Measurements from ENCODE around the gene PLB1. TPM values are rescaled to one million over a fixed set of nuclear protein-coding genes. Genes with fewer than 3 reads are reported as not detected.

The PLB1 gene
- total RNA-seq, 2 experiments from 2014 or later = not detected

DNA sequence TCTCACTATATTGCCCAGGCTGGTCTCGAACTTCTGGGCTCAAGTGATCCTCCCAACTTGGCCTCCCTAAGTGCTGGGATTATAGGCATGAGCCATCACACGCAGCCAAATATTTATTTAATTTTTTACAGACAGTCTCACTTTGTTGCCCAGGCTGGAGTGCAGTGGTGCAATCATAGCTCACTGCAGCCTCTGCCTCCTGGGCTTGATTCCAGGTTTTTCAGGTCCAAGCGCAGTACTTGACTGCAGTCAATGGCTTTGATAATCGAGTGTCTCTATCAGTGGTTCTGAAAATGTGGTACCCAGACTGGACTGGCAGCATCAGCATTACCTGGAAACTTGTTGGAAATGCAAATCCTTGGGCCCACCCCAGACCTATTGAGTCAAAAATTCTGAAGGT, 63.1 kb downstream of the PLB1 start:
- Histone ChIP-seq H3K4me3 (ENCODE audit: low read depth, low read length, poor library complexity, severe bottlenecking) (no peak overlapping the region), H3K4me1 (ENCODE audit: insufficient read depth, low read length, poor library complexity, severe bottlenecking) (no peaks in the 10 kb centered on the region), H3K36me3 (ENCODE audit: insufficient read depth, low read length) (no peaks in the 10 kb centered on the region), H3K9me2 (ENCODE audit: insufficient read depth, low read length) (no peaks in the 10 kb centered on the region), H3K79me2 (ENCODE audit: insufficient read depth, low read depth, low read length) (no peaks in the 10 kb centered on the region), H4K20me1 (ENCODE audit: insufficient read depth, low read length) (no peaks in the 10 kb centered on the region), H3K9me3 (ENCODE audit: low read length) (no peaks in the 10 kb centered on the region), H3K4me2 (ENCODE audit: low read length) (no peak overlapping the region), H2AFZ (ENCODE audit: low read length) (no peak overlapping the region), H3K27ac (ENCODE audit: low read depth, low read length, poor library complexity, severe bottlenecking) (no peak overlapping the region)
- CTCF ChIA-PET (ENCODE audit: unreplicated experiment) = no interaction called here
- intact Hi-C loops (cut with micrococcal nuclease; ENCODE audit: unreplicated experiment) = no loop called here
- no peak for DNase-seq (ENCODE audit: low spot score)
- TF ChIP-seq, protein P1, sequence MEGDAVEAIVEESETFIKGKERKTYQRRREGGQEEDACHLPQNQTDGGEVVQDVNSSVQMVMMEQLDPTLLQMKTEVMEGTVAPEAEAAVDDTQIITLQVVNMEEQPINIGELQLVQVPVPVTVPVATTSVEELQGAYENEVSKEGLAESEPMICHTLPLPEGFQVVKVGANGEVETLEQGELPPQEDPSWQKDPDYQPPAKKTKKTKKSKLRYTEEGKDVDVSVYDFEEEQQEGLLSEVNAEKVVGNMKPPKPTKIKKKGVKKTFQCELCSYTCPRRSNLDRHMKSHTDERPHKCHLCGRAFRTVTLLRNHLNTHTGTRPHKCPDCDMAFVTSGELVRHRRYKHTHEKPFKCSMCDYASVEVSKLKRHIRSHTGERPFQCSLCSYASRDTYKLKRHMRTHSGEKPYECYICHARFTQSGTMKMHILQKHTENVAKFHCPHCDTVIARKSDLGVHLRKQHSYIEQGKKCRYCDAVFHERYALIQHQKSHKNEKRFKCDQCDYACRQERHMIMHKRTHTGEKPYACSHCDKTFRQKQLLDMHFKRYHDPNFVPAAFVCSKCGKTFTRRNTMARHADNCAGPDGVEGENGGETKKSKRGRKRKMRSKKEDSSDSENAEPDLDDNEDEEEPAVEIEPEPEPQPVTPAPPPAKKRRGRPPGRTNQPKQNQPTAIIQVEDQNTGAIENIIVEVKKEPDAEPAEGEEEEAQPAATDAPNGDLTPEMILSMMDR (conservative IDR thresholded peaks at IDR 0.05; ENCODE audit: low read length) = no peak
- no peak for TF ChIP-seq EZH2phosphoT487 (IDR thresholded peaks at IDR 0.05; ENCODE audit: borderline replicate concordance, low read depth, low read length)
- no TSS peak for BruUV-seq (replicated peaks)
- POLR2A ChIA-PET = no interaction called here

DNA sequence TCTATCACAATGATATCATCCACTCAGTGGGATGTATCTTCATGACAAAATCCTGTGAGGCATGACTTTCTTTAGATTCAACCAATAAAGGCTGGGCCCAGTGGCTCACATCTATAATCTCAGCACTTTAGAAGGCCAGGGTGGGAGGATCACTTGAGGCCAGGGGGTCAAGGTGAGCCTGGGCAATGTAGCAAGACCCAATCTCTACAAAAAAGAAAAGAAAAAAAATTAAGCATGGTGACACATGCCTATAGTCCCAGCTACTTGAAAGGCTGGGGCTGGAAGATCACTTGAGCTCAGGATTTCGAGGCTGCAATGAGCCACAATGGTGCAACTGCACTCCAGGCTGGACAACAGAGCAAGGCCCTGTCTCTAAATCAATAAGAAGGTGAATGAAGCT, 68.0 kb downstream of the PLB1 start:
- CTCF ChIA-PET (ENCODE audit: unreplicated experiment) = no interaction called here
- BruUV-seq (replicated peaks) = no TSS peak
- POLR2A ChIA-PET = no interaction called here

GRCh38 chr2:28564346-28564745, 68.5 kb downstream of the PLB1 start:
- TF ChIP-seq, protein P1 (conservative IDR thresholded peaks at IDR 0.05; ENCODE audit: low read length) = no peak
- no peak for TF ChIP-seq EZH2phosphoT487 (IDR thresholded peaks at IDR 0.05; ENCODE audit: borderline replicate concordance, low read depth, low read length)
- CTCF ChIA-PET (ENCODE audit: unreplicated experiment) = no interaction called here
- no peak overlapping the region for H2AFZ ChIP-seq (ENCODE audit: low read length)
- H3K27ac ChIP-seq (ENCODE audit: low read depth, low read length, poor library complexity, severe bottlenecking) = no peak overlapping the region
- H3K4me1 ChIP-seq (ENCODE audit: insufficient read depth, low read length, poor library complexity, severe bottlenecking) = peaks cover 7% of the 10 kb centered on the region
- H3K36me3 ChIP-seq (ENCODE audit: insufficient read depth, low read length) = no peaks in the 10 kb centered on the region
- H3K4me2 ChIP-seq (ENCODE audit: low read length) = no peak overlapping the region
- POLR2A ChIA-PET = interaction anchor here (0.6 kb wide), 1 partner anchor 285 kb away, joined by 3 read pairs; no protein-coding TSS in a partner anchor
- no peaks in the 10 kb centered on the region for H3K9me2 ChIP-seq (ENCODE audit: insufficient read depth, low read length)
- H3K4me3 ChIP-seq (ENCODE audit: low read depth, low read length, poor library complexity, severe bottlenecking) = no peak overlapping the region
- H3K79me2 ChIP-seq (ENCODE audit: insufficient read depth, low read depth, low read length) = no peaks in the 10 kb centered on the region
- no TSS peak for BruUV-seq (replicated peaks)
- H4K20me1 ChIP-seq (ENCODE audit: insufficient read depth, low read length) = no peaks in the 10 kb centered on the region
- H3K9me3 ChIP-seq (ENCODE audit: low read length) = no peaks in the 10 kb centered on the region
- no peak for DNase-seq (ENCODE audit: low spot score)
- intact Hi-C loops (cut with micrococcal nuclease; ENCODE audit: unreplicated experiment) = no loop called here

More for the DNA sequence above, 68.0 kb downstream of the PLB1 start:
- H3K9me3 ChIP-seq (ENCODE audit: low read length) = no peaks in the 10 kb centered on the region
- H3K4me1 ChIP-seq (ENCODE audit: insufficient read depth, low read length, poor library complexity, severe bottlenecking) = peaks cover 7% of the 10 kb centered on the region
- H3K4me3 ChIP-seq (ENCODE audit: low read depth, low read length, poor library complexity, severe bottlenecking) = no peak overlapping the region
- no peak overlapping the region for H3K27ac ChIP-seq (ENCODE audit: low read depth, low read length, poor library complexity, severe bottlenecking)
- H3K36me3 ChIP-seq (ENCODE audit: insufficient read depth, low read length) = no peaks in the 10 kb centered on the region
- H4K20me1 ChIP-seq (ENCODE audit: insufficient read depth, low read length) = no peaks in the 10 kb centered on the region
- H3K4me2 ChIP-seq (ENCODE audit: low read length) = no peak overlapping the region
- no peak for DNase-seq (ENCODE audit: low spot score)
- H3K9me2 ChIP-seq (ENCODE audit: insufficient read depth, low read length) = no peaks in the 10 kb centered on the region
- TF ChIP-seq, protein P1 (conservative IDR thresholded peaks at IDR 0.05; ENCODE audit: low read length) = no peak
- TF ChIP-seq EZH2phosphoT487 (IDR thresholded peaks at IDR 0.05; ENCODE audit: borderline replicate concordance, low read depth, low read length) = no peak
- intact Hi-C loops (cut with micrococcal nuclease; ENCODE audit: unreplicated experiment) = no loop called here
- H2AFZ ChIP-seq (ENCODE audit: low read length) = no peak overlapping the region
- H3K79me2 ChIP-seq (ENCODE audit: insufficient read depth, low read depth, low read length) = no peaks in the 10 kb centered on the region
